HG03066 (cell line): ENCODE measurements around the gene CNOT6.

Experiments used
- ATAC-seq: cut with Tn5 transposase; IDR thresholded peaks from one replicate; pipeline ENCODE4 v1.9.1; 2021; ENCODE audit warnings: low read depth; ENCODE audit not compliant: unreplicated experiment

The CNOT6 gene

DNA sequence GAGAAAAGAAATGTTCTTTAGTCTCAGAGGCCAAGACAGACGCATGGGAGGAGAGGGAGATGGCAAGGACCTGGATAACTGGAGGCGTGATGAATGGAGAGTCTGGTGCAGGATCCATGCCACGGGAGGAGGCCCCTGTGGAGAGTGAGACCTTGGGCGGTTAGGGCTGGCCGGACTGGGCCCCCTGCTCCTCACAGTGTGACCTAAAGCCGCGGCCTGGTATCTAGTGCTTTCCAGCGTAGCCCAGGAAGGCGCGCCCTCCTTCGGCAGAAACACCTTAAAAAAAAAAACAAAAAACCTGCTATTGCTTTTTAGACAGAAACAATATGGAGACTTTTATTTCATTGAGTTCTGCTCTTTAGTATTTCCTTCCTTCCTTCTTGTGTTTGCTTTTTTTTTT is 64.1 kb downstream of the CNOT6 start:
- ATAC-seq: no peak

DNA sequence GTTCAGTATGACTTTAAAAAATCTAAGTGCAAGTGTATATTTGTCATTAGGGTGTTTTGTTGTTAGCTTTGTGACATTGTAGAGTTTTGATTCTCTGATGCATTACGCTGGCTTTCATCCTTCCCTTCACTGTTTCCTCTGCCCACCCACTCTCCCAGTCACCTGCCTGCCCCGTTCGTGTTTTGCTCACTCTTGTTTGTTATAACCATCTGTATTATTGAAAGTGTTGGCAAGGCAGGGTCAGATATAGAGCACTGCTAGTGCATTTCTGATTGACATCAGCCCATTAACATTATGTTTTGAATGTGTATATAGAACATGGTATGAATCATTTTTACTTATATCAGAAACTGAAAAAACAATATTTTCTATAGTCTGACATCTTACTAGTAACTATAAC is 69.8 kb downstream of the CNOT6 start:
- ATAC-seq: no peak

DNA sequence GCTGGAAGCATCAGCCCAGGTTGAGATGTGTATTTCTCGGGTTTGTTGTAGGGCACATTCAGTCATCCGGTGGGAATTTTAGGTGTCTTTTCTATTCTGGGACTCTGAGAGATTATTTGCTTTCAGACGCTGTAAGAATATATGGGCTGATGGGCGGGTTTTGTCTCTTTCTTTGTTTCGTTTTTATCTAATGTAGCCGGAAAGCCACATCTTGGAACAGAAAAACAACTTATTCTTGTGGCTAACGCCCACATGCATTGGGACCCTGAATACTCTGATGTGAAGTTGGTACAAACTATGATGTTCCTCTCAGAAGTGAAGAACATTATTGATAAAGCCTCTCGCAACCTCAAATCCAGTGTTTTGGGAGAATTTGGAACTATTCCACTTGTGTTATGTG is 74.7 kb downstream of the CNOT6 start:
- ATAC-seq: no peak

DNA sequence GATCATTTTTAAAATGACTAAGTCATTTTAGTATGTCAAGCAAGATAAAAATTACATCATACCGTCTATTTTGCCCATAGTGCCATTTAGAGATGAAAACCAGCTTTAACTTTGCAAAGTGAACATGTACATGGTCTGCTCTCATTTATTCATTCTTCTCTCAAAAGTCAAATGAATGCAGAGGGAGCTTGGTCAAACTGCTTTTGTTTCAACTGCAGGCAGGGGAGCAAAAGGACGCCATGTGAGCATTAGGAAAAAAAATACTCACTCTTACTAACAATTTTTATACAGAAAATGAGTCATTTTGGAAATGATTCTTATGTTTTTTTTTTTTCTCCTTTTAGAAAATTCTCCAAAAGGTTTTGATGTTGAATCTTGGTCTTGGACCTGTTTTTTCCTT is 81.4 kb downstream of the CNOT6 start:
- ATAC-seq: no peak

DNA sequence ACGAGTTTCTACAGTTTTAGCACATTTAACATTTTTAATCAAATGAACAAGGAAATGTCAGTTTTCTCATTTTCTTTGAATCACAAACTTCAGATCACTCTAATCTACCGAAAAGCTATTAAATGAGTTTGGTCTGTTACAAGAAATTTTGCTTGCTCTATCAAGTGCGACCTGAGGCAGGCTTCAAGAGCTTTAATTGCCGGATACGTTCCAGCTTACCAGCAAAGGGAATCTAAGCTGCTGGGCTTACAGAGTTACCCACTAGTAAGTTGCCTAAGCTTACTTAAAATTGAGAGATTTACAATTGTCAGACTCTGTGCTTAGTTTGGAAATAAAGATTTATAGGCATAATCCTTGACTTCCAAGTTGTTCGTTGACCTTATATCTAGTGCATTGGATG is 86.5 kb downstream of the CNOT6 start:
- no peak for ATAC-seq

DNA sequence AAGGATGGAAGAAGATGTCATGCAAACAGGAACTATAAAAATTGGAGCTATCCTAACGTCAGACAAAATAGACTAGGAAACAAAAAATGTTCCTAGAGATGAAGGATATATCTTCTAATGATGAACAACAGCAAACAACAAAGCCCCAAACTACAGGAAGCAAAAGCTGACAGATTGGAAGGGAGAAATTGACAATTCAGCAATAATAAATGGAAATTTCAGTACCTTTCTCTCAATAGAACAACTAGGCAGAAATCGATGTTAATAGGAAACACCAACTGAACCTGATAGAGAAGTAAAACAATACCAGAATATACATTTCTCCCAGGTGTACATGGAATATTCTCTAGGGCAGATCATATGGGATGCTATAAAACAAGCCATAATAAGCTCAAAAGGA is 89.6 kb downstream of the CNOT6 start:
- no peak for ATAC-seq

DNA sequence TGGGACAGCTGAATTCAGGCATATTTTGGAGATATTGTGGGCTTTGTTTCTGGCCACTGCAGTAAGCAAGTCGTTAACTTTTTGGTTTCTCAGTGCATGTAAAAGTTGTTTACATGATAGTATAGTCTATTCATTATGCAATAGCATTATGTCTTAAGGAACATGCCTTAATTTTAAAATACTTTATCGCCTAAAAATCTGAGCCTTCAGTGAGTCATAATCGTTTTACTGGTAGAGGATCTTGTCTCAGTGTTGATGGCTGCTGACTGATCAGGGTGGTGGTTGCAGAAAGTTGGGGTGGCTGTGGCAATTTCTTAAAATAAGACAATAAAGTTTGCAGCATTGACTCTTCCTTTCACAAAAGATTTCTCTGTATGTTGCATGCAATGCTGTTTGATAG is 92.0 kb downstream of the CNOT6 start:
- no peak for ATAC-seq

DNA sequence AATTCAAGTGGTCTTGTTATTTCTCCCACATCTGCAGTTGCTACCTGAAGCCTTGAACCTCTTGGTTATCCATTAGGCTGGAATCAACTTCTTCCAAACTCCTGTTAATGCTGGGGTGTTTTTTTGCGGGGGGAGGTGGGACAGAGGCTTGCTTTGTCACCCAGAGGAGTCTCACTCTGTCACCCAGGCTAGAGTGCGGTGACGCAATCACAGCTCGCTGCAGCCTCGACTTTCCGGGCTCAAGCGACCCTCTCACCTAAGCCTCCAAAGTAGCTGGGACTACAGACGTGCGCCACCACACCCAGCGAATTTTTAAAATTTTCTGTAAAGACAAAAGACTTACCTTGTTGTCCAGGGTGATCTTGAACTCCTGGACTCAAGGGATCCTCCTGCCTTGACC is 92.7 kb downstream of the CNOT6 start:
- ATAC-seq: no peak

DNA sequence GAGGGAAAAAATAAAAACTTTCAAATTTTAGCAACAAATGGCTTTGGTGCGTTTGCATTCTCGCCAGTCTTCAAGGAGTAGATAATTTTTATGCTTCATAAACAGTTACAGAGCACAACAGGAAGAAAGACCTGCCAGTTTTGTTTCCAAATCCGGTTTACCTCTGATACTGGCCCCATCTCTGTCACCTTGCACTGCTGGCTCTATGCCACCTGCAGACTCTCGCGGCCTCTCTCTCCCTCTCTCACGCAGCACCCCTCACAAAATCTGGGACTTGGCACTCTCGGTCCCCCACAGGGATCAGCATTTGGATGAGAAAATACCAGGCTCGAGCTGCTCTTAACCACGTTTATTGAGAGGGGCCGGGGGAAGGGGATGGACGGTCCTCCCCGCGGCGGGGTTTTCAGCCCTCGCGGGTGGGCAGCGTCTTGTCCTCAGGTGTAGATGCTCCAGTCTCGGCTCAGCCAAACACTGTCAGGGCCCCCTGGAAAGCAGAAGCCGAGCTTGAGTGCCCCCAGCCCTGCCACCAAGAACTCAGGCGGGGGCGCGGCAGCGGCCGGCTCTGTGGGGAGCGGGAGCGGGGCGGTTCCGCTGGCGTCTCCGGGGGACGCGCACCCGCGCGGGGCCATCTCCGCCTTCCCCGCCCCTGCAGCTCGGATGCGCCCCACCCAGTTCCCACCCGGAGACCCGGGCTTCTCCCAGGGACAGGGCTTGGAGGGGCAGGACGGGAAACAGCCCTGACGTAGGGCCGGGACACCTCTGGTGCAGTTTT is 95.8 kb downstream of the CNOT6 start:
- ATAC-seq: no peak

DNA sequence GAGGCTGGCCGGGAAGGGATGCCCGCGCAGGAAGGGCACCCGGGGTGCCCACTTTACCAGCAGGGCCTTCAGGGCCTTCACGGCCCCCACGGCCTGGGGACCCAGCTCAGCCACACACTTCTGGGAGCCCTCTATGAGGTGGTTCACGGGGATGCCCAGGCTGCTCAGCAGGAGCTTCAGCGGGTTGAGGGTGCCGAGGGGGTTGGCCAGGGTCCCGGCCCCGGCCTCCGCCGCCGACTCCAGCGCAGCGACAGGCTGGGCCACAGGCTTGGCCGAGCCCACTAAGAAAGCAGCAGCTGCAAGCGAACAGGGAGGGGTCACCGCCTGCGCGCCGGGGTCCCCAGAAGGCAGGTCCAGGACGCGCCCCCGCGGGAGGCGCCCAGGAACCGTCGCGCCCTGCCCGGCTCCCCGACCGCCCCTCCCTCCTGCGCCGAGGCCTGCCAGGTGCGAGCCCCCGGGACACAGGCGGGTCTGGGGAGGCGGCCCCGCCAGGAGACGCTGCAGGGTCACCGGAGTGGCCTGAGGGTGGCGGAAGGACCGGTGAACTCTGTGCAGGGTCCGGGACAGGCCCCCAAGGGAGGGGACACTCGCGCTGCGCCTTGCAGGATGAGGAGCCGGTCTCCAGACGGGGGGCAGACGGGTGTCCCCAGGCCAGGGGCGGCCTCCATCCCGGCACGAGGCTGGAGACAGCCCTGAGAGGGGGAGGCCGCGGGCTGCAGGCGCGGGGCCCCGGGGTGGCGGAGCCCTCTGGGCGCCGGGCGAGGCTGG is 96.5 kb downstream of the CNOT6 start:
- no peak for ATAC-seq

DNA sequence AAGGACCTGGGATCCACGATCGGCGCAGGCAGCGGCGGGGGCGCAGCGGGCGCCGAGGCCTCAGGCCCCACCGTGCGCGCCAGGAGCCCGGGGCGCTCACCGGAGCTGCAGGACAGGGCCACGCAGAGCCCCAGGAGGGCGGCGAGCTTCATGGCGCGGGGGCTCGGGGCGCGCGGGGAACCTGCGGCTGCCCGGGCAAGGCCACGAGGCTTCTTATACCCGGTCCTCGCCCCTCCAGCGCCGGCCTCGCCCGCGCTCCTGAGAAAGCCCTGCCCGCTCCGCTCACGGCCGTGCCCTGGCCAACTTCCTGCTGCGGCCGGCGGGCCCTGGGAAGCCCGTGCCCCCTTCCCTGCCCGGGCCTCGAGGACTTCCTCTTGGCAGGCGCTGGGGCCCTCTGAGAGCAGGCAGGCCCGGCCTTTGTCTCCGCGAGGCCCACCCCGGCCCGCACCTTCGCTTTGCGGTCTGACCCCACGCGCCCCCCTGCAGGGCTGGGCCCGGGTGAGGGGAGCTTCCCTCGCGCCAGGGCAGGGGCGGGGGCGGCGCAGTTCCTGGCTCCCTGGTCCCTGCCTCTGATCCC is 97.2 kb downstream of the CNOT6 start, which contains the start of gene SCGB3A1:
Gene SCGB3A1, minus strand, starts transcription at position 189 of the 577 bp plus-strand sequence. Its CDS starts 37 bp downstream, at position 152.
- ATAC-seq: no peak

DNA sequence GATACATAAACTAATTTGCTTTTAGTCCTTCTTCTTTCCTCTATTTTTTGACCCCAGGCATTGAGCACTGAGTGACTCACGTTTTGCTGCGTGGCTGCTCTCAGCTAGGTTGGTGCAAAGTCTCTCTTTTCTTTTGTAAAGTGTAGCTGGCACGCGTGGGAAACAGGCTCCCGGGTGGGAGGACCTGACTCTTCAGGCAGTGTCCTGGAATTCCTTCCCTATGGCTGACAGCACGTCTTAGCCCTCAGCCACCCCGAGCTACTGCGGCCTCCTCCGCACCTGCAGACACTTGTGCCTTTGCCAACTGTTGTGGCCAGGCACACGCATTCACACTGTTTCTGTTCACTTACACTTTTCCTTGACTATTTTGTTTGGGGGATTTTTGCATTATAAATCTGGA is 98.0 kb downstream of the CNOT6 start:
- ATAC-seq: no peak

DNA sequence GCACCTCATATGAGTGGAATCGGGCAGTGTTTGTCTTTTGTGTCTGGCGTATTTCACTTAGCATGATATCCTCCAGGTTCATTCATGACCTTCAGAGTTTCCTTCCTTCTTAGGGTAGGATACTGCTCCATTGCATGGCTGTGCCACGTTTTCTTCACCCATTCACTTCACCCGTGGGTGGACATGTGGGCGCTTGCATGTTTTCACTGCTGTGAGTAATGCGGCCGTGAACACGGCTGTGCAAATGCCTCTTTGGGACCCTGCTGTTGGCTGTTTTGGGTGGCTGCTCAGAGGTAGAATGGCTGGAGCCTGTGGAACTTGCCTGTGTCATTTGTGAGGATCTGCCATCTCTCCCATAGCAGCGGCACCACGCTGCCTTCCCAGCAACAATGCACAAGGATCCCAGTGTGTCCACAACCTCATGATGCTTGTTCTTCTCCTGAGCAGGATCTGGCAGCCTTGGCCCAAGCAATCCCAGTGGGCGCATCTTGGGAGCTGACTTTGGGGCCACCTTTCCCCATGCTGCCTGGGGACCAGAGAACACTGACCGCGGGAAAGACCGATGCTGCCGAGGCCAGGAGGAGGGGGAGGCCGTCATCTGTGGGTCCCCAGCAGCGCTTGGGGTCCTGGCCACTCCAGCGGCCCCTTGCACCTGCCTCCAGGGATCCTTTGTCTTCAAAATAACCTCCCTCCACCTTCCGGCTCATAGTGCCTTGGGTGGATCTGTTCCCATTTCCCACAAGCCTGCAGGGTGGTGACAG is 99.4 kb downstream of the CNOT6 start:
- ATAC-seq: no peak

DNA sequence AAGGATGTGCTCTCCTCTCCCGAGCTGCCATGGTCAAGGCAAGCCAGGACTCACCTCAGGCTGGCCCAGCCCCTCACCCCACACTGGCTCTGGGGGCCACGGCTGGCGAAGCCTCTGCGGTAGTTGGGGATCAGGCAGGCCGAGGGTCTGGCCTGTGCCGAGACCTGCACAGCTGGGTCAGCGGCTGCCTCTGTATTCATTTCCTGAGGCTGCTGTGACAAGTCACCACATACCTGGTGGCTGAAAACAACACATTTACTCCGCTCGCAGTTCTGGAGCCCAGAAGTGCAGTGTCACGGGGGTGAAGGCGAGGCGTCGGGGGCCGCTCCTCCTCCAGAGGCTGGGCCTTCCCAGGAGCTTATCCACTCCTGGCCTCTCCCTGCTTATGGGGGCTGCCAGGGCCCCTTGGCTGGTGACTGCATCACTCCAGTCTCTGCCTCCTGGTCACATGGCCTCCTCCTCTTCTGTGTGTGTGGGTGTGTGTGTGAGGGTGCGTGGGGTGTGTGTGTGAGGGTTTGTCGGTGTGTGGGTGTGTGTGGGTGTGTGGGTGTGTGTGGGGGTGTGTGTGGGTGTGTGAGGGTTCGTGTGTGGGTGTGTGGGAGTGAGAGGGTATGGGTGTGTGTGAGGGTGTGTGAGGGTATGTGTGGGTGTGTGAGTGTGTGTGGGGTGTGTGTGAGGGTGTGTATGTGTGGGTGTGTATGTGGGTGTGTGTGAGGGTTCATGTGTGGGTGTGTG is 100.3 kb downstream of the CNOT6 start:
- no peak for ATAC-seq

DNA sequence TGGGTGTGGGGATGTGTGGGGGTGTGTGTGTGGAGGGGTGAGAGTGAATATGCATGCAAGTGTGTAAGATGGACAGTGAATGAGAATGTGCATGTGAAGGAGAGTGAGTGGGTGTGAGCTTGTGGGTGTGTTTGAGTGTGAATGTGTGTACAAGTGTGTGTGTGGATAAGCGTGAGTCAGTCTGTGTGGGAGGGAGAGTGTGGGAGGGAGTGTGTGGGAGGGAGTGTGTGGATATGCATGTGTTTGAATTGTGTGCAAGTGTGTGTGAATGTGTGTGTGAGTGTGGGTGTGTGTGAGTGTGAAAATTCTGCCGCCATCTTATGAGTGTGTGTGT is 100.8 kb downstream of the CNOT6 start:
- ATAC-seq: no peak

DNA sequence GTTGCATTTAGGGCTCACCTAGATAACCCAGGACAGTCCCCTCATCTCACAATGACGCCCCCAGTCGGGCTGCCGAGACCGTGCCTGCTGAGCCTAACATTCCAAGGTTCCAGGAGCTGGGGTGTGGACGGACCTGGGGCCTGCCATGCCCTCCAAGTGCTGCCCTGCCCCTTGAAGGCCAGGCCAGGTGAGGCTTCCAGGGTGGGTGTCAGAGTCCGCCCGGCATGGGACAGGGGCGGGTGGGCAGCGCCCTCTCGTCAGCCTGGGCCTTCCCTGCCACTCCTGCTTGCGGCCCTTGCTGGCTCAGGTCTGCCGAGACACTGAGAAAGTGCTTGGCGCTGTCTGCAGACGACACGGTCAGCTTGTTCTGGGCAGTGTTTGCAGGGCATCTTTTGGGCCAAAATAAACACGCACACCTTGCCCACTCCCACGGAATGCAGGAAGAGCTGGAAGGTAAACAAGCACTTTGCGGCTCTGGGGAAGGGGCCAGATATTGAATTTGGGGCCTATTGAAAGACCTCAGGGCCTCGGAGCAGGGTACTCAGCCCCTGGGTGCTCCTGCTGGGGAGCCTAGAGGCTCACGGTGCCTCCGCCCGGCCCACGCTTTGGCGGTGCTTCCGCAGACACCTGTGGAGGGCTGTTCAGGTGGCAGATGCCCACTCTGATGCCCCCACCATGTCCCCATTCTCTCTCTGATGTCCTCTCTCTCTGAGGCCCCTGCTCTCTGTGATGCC is 101.4 kb downstream of the CNOT6 start:
- no peak for ATAC-seq

DNA sequence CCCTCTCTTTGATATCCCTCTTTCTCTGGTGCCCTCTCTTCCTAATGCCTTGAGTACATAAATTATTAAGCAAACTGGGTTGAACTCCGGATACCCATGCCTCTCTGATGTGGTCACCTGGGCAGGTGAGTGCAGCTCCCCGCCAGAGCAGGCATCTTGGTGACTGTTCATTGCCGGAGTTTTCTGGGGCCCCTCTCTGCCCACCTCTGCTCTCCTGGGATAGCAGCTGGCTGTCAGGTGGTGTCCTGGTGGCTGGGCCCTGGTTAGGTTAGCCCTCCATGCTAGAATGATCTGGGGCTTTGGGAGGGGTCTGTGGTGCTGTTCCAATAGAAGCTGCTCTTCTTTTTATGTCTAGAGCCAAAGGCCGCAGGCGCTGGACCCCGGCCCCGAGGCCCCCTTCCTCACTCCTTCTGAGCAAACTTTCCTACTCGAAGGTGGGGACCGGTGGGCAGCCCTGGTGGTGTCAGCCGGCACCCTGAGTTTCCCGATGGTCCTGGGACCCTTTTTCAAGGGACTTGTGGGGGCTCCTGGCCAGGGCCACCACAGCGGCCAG is 102.0 kb downstream of the CNOT6 start:
- ATAC-seq: no peak

DNA sequence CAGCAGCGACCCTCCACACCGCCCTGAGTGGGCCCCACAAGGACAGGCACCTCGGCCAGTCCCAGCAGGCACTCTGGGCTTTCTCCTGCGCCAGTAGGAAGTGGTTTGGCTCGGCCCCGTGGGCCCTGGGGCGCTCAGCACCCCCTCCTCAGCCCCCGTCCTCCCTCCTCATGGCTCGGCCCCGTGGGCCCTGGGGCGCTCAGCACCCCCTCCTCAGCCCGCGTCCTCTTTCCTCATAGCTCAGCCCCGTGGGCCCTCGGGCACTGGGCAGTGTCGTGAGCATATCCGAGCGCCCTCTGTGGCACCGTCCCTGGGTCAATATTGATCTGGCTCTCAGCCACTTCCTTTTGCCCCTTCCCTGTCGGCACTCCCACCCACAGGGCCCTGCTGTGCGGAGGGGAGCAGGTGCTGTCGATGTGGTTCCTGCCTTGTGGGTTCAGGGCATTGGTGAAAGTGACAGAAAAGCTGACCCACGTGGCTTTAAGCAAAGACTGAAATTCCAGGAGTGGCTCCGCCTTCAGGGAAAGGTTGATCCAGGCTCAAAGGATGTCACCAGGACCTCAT is 102.6 kb downstream of the CNOT6 start:
- ATAC-seq: no peak

DNA sequence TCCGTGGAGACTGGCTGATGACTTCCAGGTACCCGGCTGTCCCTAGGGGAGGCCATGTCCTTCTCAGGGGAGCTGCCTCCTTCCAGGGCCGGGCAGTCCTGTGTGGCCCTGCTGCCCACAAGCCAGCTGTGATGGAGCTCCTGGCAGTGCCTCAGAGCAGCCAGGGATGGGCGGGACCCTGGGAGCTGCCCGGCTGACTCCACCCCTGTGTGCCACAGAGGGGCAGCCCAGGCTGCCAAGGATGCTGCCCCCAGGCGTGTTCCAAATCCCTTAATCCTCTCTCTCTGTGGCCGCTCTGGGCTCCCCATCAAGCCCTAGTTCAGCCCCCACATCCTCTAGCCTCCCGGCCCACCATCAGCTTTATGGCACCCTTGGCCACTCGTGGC is 104.1 kb downstream of the CNOT6 start:
- ATAC-seq: no peak
